Motor neuron (in vitro differentiated cells): ENCODE measurements around the gene DNAH5. TPM values are rescaled to one million over a fixed set of nuclear protein-coding genes. Genes with fewer than 3 reads are reported as not detected.
"Not testable (repeated sequence)": the region's sequence is repeated elsewhere in the genome, so short reads cannot be mapped to it uniquely, and the experiment has no call there.

Source experiments
- ATAC-seq, 8 experiments: fragments of 200-7000 bp; cut with Tn5 transposase; replicated peaks in 6 of 8; 2 replicates each; pipeline ENCODE4 v1.8.0; 2021; ENCODE audit warnings: mild to moderate bottlenecking in 8 of 8, moderate library complexity in 8 of 8
- H3K27ac ChIP-seq, 2 donors: fragments of 250-450 bp; sonication (Bioruptor Pico); 2 replicates each; pipeline ENCODE4 v1.9.0; 2021; ENCODE audit warnings: antibody characterized with exemption in 2 of 2, mild to moderate bottlenecking in 2 of 2, moderate library complexity in 1 of 2
- H3K4me1 ChIP-seq, 2 donors: fragments of 250-450 bp; sonication (Bioruptor Pico); replicated peaks in 1 of 2; 2 replicates each; pipeline ENCODE4 v1.6.1; 2021; ENCODE audit warnings: antibody characterized with exemption in 2 of 2, mild to moderate bottlenecking in 2 of 2, moderate library complexity in 1 of 2
- H3K4me3 ChIP-seq, 5 donors: fragments of 250-450 bp; sonication (Bioruptor Pico); 2 replicates each; pipeline ENCODE4 v1.9.0; 2021; ENCODE audit warnings: antibody characterized with exemption in 5 of 5, mild to moderate bottlenecking in 5 of 5, moderate library complexity in 4 of 5
- WGBS, 10 experiments: fragments of 450-650 bp; shearing (Covaris generic); methylation state at CpG; one replicate each; pipeline ENCODE4 v1.0.0; 2022; 5-methylcytosine and 5-hydroxymethylcytosine counted together
- in situ Hi-C, 9 experiments: fragments of 400-800 bp; cut with MboI; loops; one replicate each; pipeline ENCODE4 v1.15.0; 2021; ENCODE audit warnings: low sequenced_read_pairs in 9 of 9, low pct_unique_long_range_greater_than_20kb in 2 of 9; ENCODE audit not compliant: unreplicated experiment in 9 of 9
- total RNA-seq, 8 experiments: library from RNA; unstranded; fragments of 300-600 nt; gene quantifications; 2 replicates each; pipeline versions ENCODE4 v1.2.3 to v1.2.4, GENCODE V29; 2022

DNAH5 gene
- total RNA-seq, 8 experiments from 2014 or later = 0.09 to 5.6 (median 0.31) TPM; not detected in 1

DNA sequence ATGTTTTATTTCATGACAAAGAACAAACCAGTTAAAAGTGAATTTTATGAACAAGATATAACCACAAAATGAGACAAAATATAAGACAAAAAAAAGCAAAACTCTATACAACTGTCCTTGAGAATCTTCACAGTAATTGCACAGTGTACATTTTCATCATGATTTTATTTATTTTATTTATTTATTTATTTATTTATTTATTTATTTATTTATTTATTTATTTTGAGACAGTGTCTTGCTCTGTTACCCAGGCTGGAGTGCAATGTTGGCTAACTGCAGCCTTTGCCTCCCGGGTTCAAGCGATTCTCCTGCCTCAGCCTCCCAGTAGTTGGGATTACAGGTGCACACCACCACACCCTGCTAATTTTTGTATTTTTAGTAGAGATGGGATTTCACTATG, 145.9 kb downstream of the DNAH5 start:
- in situ Hi-C loops, ATAC-seq, H3K4me3 ChIP-seq, H3K4me1 ChIP-seq, H3K27ac ChIP-seq: not testable (repeated sequence)
- WGBS, 10 experiments = 8 to 100% (median 100%) methylated on average over 1 to 2 of the region's 2 CpGs; no CpG with 5 or more reads in 3 of the 10 experiments

DNA sequence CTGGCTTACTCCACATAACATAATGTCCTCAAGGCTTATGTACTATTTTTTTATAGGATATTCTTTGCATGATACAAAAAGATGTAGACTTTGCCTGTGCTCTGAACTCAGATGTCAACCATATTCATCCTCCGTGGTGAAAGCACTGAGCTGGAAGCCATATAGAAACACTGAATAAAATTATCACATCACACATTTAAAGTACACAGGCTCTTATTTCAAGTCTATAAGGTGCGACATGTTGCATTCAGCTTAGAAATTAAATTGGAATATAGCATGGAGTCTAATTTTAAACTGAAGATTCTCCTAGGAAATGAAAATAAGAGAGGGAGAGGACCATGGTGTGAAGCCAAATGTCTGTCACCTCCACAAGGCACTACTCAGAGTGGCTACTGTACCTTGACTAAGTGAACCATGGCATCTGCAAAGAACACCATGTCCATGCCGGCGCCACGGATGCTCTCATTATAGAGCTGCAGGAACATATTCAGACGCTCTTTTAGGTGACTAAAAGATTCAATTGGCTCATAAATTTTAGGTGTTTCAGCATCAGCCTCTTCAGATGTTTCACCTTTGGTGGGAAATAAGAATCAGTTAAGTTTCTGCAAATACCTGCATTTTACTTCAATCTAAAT, 158.6 kb downstream of the DNAH5 start:
- H3K27ac ChIP-seq = no peak overlapping the region

GRCh38 chr5:13783726-13784125, 160.8 kb downstream of the DNAH5 start:
- Histone ChIP-seq H3K4me1 (no peaks in the 10 kb centered on the region), H3K4me3 (no peak overlapping the region), H3K27ac (no peak overlapping the region)
- no peak for ATAC-seq
- in situ Hi-C loops = no loop called here
- WGBS, 10 experiments = 0 to 86% (median 43%) methylated on average over 1 to 8 of the region's 10 CpGs; no CpG with 5 or more reads in 2 of the 10 experiments

More for the DNA sequence above, 158.6 kb downstream of the DNAH5 start:
- in situ Hi-C loops = no loop called here
- no peak for ATAC-seq
- Histone ChIP-seq H3K4me1 (no peaks in the 10 kb centered on the region), H3K4me3 (no peak overlapping the region)
- 31 to 100% (median 89%) methylated on average over 1 to 6 of the region's 6 CpGs for WGBS, 10 experiments

DNA sequence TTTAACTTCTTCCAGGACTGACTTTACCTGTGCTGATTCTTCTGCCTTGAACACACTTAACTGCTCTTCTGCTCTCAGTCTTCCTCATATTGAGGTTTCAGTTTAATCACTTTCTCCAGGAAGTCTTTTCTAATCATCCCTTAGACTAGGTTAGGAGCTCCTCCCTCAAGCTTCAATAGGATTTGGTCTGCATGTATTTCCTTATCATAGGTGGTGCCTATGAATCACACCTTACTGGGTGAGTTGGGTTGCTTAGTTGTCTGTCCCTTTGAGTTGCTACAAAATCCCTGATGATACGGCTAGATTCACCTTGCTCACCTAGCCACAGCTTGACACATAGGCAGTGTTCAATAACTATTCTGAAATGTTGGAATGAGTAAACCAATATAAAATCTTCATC, 164.4 kb downstream of the DNAH5 start:
- H3K27ac ChIP-seq = no peak overlapping the region
- 67 to 100% (median 100%) methylated on average over 1 of the region's 1 CpG; no CpG with 5 or more reads in 4 of the 10 experiments for WGBS, 10 experiments

DNA sequence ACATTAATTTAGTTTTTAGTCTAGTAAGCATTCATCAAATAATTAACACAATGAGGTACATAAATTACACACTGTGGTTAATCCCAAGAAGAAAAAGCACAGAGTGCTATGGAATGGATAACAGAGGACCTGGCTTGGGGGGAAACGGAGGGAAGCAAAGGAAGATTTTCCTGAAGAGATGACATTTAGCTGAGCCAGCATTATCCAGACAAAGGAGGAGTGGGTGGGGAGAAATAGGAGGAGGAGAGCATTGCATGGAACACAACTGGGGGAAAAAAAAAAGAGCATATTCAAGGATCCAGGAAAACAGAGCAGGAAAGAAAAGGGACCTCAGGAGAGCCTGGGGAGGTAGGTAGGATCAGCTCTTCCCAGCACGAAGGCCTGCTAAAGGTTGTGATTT, 170.8 kb downstream of the DNAH5 start:
- no peak for ATAC-seq
- WGBS, 10 experiments = 0 to 83% (median 49%) methylated on average over 1 to 2 of the region's 2 CpGs; no CpG with 5 or more reads in 1 of the 10 experiments
- H3K27ac ChIP-seq = no peak overlapping the region
- no peak overlapping the region for H3K4me3 ChIP-seq
- in situ Hi-C loops = no loop called here
- H3K4me1 ChIP-seq = no peaks in the 10 kb centered on the region

More for the DNA sequence above, 164.4 kb downstream of the DNAH5 start:
- H3K4me1 ChIP-seq = no peaks in the 10 kb centered on the region
- in situ Hi-C loops = no loop called here
- no peak overlapping the region for H3K4me3 ChIP-seq
- no peak for ATAC-seq

DNA sequence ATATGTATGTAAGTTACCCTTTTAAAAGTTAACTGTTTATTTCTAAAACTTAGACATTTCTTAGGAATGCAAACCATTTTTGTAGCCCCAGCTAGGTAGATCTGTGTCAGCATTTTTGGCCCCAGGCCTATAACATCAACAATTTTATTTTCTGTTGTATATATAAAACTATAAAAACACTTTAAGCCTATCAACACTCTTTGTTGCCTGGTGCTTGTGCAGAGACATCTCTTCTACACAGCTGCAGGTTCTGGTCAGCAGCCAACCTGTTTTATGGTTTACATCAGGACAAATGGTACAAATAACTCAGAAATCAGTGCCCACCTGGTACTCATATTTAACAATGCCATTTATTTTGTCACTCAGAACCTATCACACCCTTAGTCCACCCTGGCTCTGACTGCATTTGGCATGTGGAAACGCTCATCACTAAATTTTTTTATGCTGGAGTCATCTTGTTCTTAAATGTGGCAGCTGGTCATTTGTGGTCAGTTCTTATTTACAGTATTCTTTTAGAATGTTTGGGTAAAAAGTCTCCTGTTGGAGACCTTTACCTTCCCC, 173.4 kb downstream of the DNAH5 start:
- no peak for ATAC-seq
- no peak overlapping the region for H3K27ac ChIP-seq
- H3K4me3 ChIP-seq = no peak overlapping the region
- in situ Hi-C loops = no loop called here
- H3K4me1 ChIP-seq = no peaks in the 10 kb centered on the region
- 0 to 100% (median 52%) methylated on average over 1 of the region's 1 CpG; no CpG with 5 or more reads in 2 of the 10 experiments for WGBS, 10 experiments

DNA sequence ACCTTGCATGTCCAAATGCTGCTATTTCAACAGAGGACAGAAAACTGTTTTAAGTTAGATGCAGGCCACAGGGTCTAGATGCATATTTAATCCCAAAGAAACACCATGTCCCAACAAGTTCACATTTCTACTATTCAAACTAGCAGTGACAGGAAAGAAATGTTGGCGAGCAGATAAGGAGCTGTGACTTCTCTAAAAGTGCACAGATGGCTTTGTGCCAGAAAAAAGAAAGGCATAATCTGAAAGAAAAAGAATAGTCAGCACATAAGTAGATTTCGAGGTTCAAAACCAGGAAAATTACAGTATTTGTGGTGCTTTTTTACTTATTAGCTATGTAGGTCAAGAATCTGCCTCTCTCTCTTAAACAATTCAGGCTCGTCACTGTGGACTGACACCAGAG, 178.3 kb downstream of the DNAH5 start:
- Histone ChIP-seq H3K4me1 (no peaks in the 10 kb centered on the region), H3K4me3 (no peak overlapping the region), H3K27ac (no peak overlapping the region)
- in situ Hi-C loops = no loop called here
- 6 to 93% (median 68%) methylated on average over 2 to 3 of the region's 3 CpGs; no CpG with 5 or more reads in 1 of the 10 experiments for WGBS, 10 experiments
- ATAC-seq = no peak

DNA sequence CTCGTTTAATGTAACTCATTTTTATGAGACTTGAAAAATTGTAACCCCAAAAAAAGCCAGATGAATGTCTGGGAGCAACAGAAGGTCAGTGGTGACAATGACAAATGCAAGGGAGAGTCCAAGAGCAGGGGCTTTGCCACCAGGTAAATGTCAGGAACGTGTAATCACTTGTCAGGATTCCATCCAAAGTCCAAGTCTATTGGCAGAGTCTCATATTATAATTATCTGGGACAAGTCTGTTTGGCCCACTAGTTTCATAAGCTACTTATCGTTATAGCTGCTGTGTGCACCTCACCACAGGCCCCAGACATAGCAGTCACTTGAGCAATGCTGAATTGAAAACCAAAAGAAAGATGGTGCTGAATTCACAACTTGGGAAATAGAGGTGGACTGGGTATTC, 180.8 kb downstream of the DNAH5 start:
- no peaks in the 10 kb centered on the region for H3K4me1 ChIP-seq
- no peak overlapping the region for H3K27ac ChIP-seq
- in situ Hi-C loops = no loop called here
- WGBS, 10 experiments = 0 to 100% (median 66%) methylated on average over 1 to 3 of the region's 3 CpGs
- ATAC-seq = no peak
- H3K4me3 ChIP-seq = no peak overlapping the region

- 0 to 83% (median 22%) methylated on average over 1 to 5 of the region's 6 CpGs; no CpG with 5 or more reads in 2 of the 10 experiments for WGBS, 10 experiments
- in situ Hi-C loops = no loop called here
- no peaks in the 10 kb centered on the region for H3K4me1 ChIP-seq
- no peak overlapping the region for H3K27ac ChIP-seq
- H3K4me3 ChIP-seq = no peak overlapping the region
- ATAC-seq = peak in 1 of 8 experiments; percentile 87
Measured at GRCh38 chr5:13749766-13750165, 194.7 kb downstream of the DNAH5 start.

DNA sequence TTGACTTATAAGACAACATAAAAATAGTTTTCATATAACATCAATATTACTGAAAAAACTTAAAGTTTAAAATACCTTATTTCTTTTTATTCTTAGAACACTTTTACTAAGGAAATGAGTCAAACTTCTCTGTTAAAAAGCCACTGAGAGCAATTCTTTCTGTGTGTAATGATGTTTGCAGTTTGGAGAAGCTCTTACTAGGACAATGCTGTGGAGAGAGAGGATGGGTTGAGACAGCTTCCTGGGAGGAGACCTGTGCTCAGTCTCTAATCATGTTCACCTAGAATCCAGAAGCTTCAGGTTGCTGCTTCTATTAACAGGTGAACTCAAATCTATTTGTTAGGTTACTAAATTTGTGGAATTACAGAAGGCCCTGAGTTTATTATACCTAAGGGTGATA, 198.5 kb downstream of the DNAH5 start:
- in situ Hi-C loops = no loop called here
- H3K4me3 ChIP-seq = no peak overlapping the region
- H3K27ac ChIP-seq = no peak overlapping the region
- no peaks in the 10 kb centered on the region for H3K4me1 ChIP-seq
- ATAC-seq = no peak

GRCh38 chr5:13745508-13745907, 199.0 kb downstream of the DNAH5 start:
- in situ Hi-C loops = no loop called here
- Histone ChIP-seq H3K4me1 (no peaks in the 10 kb centered on the region), H3K4me3 (no peak overlapping the region), H3K27ac (no peak overlapping the region)
- peak in 1 of 8 experiments; percentile 70 for ATAC-seq
- WGBS, 10 experiments = 0 to 63% (median 20%) methylated on average over 1 to 3 of the region's 3 CpGs; no CpG with 5 or more reads in 1 of the 10 experiments

DNA sequence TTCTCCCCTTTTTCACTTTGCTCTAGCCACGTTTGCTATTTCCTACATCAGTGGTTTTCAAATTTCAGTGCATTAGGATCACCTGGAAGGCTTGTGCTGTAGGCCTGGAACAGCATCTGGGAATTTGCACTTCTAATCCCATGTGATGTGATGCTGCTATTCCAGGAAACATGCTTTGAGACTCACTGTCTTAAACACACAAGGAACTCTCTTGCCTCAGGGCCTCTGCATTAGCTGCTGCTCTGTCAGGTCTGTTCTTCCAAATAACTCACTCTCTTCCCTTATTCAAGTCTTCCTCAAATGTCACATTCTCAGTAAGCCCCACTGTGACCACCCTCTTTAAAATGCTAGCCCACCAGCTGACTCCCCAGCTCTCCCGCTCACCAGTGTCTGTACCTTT, 204.0 kb downstream of the DNAH5 start:
- peak in 2 of 8 experiments; percentile 34 to 44 for ATAC-seq
- in situ Hi-C loops = no loop called here
- 38 to 86% (median 71%) methylated on average over 1 to 2 of the region's 2 CpGs; no CpG with 5 or more reads in 3 of the 10 experiments for WGBS, 10 experiments
- no peak overlapping the region for H3K4me3 ChIP-seq
- no peaks in the 10 kb centered on the region for H3K4me1 ChIP-seq
- no peak overlapping the region for H3K27ac ChIP-seq

- no peak for ATAC-seq
- H3K4me1 ChIP-seq = no peaks in the 10 kb centered on the region
- H3K27ac ChIP-seq = no peak overlapping the region
- 36 to 100% (median 79%) methylated on average over 1 to 5 of the region's 5 CpGs for WGBS, 10 experiments
- H3K4me3 ChIP-seq = no peak overlapping the region
- in situ Hi-C loops = no loop called here
Measured at GRCh38 chr5:13739479-13739878, 205.0 kb downstream of the DNAH5 start.

GRCh38 chr5:13735691-13736090, 208.8 kb downstream of the DNAH5 start:
- WGBS, 10 experiments = 50 to 96% (median 88%) methylated on average over 2 to 11 of the region's 11 CpGs
- Histone ChIP-seq H3K27ac (no peak overlapping the region), H3K4me1 (no peaks in the 10 kb centered on the region), H3K4me3 (no peak overlapping the region)
- in situ Hi-C loops = no loop called here
- no peak for ATAC-seq
